Measurements from ENCODE around the gene CYP2S1.

Gene CYP2S1

DNA sequence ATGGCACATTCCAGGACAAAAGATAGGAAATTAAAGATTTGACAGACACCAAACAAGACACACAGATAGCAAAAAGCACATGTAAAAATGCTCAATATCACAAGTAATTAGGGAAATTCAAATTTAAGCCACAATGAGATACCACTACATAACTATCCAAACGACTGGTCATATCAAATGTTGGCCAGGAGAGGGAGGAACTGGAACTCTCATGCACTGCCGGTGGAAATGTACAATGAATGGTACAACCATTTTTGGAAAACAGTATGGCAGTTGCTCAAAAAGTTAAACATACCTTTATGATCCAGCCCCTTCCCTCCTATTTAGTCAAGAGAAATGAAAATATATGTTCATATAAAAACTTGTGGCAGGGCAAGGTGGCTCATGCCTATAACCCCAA, 36.8 kb upstream of the CYP2S1 start:
- H3K4me1 ChIP-seq (ENCODE audit: control insufficient read depth, low read depth, low read length): peaks cover 3% of the 10 kb centered on the region
- no peaks in the 10 kb centered on the region for H3K79me2 ChIP-seq (ENCODE audit: control insufficient read depth, insufficient read depth, low read length)
- H2AK5ac ChIP-seq (ENCODE audit: low read length): no peak overlapping the region
- H2BK120ac ChIP-seq (ENCODE audit: low read depth, low read length): no peak overlapping the region
- H2BK5ac ChIP-seq (ENCODE audit: low read length): no peak overlapping the region
- H4K8ac ChIP-seq (ENCODE audit: low read depth, low read length): no peak overlapping the region
- no peak overlapping the region for H3K4ac ChIP-seq (ENCODE audit: low read depth, low read length)
- no peak overlapping the region for H3K4me2 ChIP-seq (ENCODE audit: low read length)
- H3K79me1 ChIP-seq (ENCODE audit: low read length): no peaks in the 10 kb centered on the region
- no peak overlapping the region for H3K4me3 ChIP-seq (ENCODE audit: low read length)
- no peak overlapping the region for H3K23ac ChIP-seq (ENCODE audit: low read length)
- no peaks in the 10 kb centered on the region for H3K27me3 ChIP-seq (ENCODE audit: insufficient read depth, low read length, poor library complexity)
- WGBS (ENCODE audit: extremely low coverage, insufficient coverage, low lambda C conversion rate): no CpG with 5 or more reads among the region's 2 CpGs
- no peak overlapping the region for H4K5ac ChIP-seq (ENCODE audit: low read length)
- no peak overlapping the region for H3K56ac ChIP-seq (ENCODE audit: low read length)
- no peaks in the 10 kb centered on the region for H3K36me3 ChIP-seq (ENCODE audit: control insufficient read depth, insufficient read depth, low read length)
- H2BK15ac ChIP-seq (replicated peaks; ENCODE audit: low read depth): no peak overlapping the region
- H3K18ac ChIP-seq (ENCODE audit: low read length): no peak overlapping the region
- H3K9ac ChIP-seq (ENCODE audit: low read length): no peak overlapping the region
- H3K27ac ChIP-seq (ENCODE audit: low read depth, low read length): no peak overlapping the region
- no peak for DNase-seq

DNA sequence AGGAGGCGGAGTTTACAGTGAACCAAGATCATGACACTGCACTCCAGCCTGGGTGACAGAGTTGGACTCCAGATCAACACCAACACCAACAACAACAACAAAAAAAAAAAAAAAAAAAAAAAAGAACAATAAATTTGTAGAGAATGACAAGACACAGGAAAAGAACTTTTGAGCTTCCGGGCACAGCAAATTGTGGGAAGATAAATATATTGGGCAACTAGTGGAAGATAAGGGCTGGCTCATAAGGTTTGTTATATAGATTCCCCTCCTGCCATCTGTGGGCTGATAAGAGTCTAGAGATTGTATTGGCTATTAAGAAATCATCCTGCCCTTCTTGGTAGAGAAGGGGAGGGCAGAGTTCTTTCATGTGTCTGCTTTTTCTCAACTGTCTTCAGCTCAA, 33.1 kb upstream of the CYP2S1 start:
- H3K4me3 ChIP-seq (ENCODE audit: low read length): no peak overlapping the region
- H2BK15ac ChIP-seq (replicated peaks; ENCODE audit: low read depth): no peak overlapping the region
- no peak overlapping the region for H3K23ac ChIP-seq (ENCODE audit: low read length)
- no peak for DNase-seq
- no peak overlapping the region for H3K18ac ChIP-seq (ENCODE audit: low read length)
- no peak overlapping the region for H2BK120ac ChIP-seq (ENCODE audit: low read depth, low read length)
- H4K8ac ChIP-seq (ENCODE audit: low read depth, low read length): no peak overlapping the region
- H2AK5ac ChIP-seq (ENCODE audit: low read length): no peak overlapping the region
- H3K27me3 ChIP-seq (ENCODE audit: insufficient read depth, low read length, poor library complexity): no peaks in the 10 kb centered on the region
- H3K4ac ChIP-seq (ENCODE audit: low read depth, low read length): no peak overlapping the region
- peaks cover 3% of the 10 kb centered on the region for H3K4me1 ChIP-seq (ENCODE audit: control insufficient read depth, low read depth, low read length)
- H3K4me2 ChIP-seq (ENCODE audit: low read length): no peak overlapping the region
- no peak overlapping the region for H2BK5ac ChIP-seq (ENCODE audit: low read length)
- WGBS (ENCODE audit: extremely low coverage, insufficient coverage, low lambda C conversion rate): no CpG with 5 or more reads among the region's 2 CpGs
- no peak overlapping the region for H4K5ac ChIP-seq (ENCODE audit: low read length)
- H3K56ac ChIP-seq (ENCODE audit: low read length): no peak overlapping the region
- H3K36me3 ChIP-seq (ENCODE audit: control insufficient read depth, insufficient read depth, low read length): no peaks in the 10 kb centered on the region
- H3K79me2 ChIP-seq (ENCODE audit: control insufficient read depth, insufficient read depth, low read length): no peaks in the 10 kb centered on the region
- no peak overlapping the region for H3K27ac ChIP-seq (ENCODE audit: low read depth, low read length)
- H3K9ac ChIP-seq (ENCODE audit: low read length): no peak overlapping the region
- no peaks in the 10 kb centered on the region for H3K79me1 ChIP-seq (ENCODE audit: low read length)

DNA sequence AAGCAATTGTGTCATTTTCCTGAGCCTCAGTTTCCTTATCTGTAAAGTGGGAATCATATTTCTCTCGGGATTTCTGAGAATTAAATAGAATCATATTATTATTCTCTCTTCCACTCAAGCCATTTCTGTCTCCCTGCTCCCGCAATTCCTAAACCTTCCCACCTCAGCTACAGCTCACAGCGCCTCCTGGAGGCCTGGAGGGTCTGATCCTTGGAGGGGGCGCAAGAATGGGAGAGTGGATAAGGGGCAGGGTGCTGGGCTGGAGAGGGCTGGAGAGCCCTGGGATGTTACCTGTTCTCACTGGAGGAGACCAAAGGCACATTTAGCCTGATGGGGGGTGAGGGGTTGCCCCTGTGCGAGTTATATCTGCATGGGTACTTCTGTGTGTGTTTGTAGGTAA, 31.1 kb upstream of the CYP2S1 start:
- H2BK120ac ChIP-seq (ENCODE audit: low read depth, low read length): no peak overlapping the region
- H3K27ac ChIP-seq (ENCODE audit: low read depth, low read length): no peak overlapping the region
- H4K8ac ChIP-seq (ENCODE audit: low read depth, low read length): no peak overlapping the region
- no peak overlapping the region for H2BK15ac ChIP-seq (replicated peaks; ENCODE audit: low read depth)
- peak; percentile 64 for DNase-seq
- no peak overlapping the region for H3K9ac ChIP-seq (ENCODE audit: low read length)
- no peak overlapping the region for H3K56ac ChIP-seq (ENCODE audit: low read length)
- no peak overlapping the region for H3K18ac ChIP-seq (ENCODE audit: low read length)
- H3K4me3 ChIP-seq (ENCODE audit: low read length): no peak overlapping the region
- H3K23ac ChIP-seq (ENCODE audit: low read length): no peak overlapping the region
- H2AK5ac ChIP-seq (ENCODE audit: low read length): no peak overlapping the region
- H3K4me1 ChIP-seq (ENCODE audit: control insufficient read depth, low read depth, low read length): peaks cover 3% of the 10 kb centered on the region
- no peaks in the 10 kb centered on the region for H3K79me2 ChIP-seq (ENCODE audit: control insufficient read depth, insufficient read depth, low read length)
- no peak overlapping the region for H2BK5ac ChIP-seq (ENCODE audit: low read length)
- no peaks in the 10 kb centered on the region for H3K79me1 ChIP-seq (ENCODE audit: low read length)
- no peak overlapping the region for H3K4ac ChIP-seq (ENCODE audit: low read depth, low read length)
- no peaks in the 10 kb centered on the region for H3K36me3 ChIP-seq (ENCODE audit: control insufficient read depth, insufficient read depth, low read length)
- no CpG with 5 or more reads among the region's 5 CpGs for WGBS (ENCODE audit: extremely low coverage, insufficient coverage, low lambda C conversion rate)
- H4K5ac ChIP-seq (ENCODE audit: low read length): no peak overlapping the region
- no peak overlapping the region for H3K4me2 ChIP-seq (ENCODE audit: low read length)
- no peaks in the 10 kb centered on the region for H3K27me3 ChIP-seq (ENCODE audit: insufficient read depth, low read length, poor library complexity)

DNA sequence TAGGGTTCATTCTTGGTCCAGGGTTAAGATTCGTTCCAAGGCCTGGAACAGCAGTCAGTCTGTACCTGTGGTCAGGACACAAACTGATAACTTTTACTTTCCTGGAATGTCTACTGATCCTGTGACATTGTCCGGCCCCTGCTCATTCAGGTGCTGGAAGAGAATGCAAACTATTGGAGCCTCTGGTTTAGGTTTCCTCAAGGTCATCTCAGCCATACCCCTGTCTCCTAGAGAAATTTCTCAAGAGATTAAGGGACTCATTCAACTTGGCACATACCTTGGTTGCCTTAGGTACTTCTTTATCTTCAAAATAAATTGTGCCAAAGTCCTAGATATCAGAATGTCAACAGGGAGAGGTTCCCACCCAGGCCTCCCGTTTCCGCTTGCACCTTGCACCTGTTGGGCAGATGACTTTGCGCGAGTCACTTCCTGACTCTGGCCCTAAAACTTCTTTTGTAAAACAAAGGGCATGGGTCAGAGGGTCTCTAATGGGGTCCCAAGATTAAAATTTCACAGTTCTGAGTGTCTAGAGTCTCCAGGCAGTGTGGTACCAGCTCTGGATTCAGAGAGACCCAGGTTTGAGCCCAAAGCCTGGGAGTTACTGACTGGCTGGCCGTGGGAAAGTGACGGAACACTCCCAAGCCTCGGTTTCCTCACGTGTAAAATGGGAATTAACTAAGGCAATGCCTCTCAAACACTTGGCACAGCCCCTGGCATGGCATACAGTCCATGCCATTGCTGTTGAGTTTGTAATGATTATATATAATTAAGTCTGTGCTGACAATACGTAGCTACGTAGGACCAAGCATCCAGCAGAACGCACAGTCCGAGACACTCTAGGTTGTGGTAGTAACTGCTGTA, 25.8 kb upstream of the CYP2S1 start:
- Histone ChIP-seq H3K27me3 (ENCODE audit: insufficient read depth, low read length, poor library complexity) (no peaks in the 10 kb centered on the region), H3K23ac (ENCODE audit: low read length) (no peak overlapping the region), H3K27ac (ENCODE audit: low read depth, low read length) (no peak overlapping the region), H4K5ac (ENCODE audit: low read length) (no peak overlapping the region), H2BK5ac (ENCODE audit: low read length) (no peak overlapping the region), H3K4me3 (ENCODE audit: low read length) (no peak overlapping the region), H3K56ac (ENCODE audit: low read length) (no peak overlapping the region), H3K18ac (ENCODE audit: low read length) (no peak overlapping the region), H3K79me1 (ENCODE audit: low read length) (no peaks in the 10 kb centered on the region), H2BK120ac (ENCODE audit: low read depth, low read length) (no peak overlapping the region), H3K4ac (ENCODE audit: low read depth, low read length) (no peak overlapping the region), H3K79me2 (ENCODE audit: control insufficient read depth, insufficient read depth, low read length) (no peaks in the 10 kb centered on the region), H4K8ac (ENCODE audit: low read depth, low read length) (no peak overlapping the region), H2BK15ac (replicated peaks; ENCODE audit: low read depth) (no peak overlapping the region), H3K4me1 (ENCODE audit: control insufficient read depth, low read depth, low read length) (no peaks in the 10 kb centered on the region), H2AK5ac (ENCODE audit: low read length) (no peak overlapping the region), H3K4me2 (ENCODE audit: low read length) (no peak overlapping the region), H3K9ac (ENCODE audit: low read length) (no peak overlapping the region), H3K36me3 (ENCODE audit: control insufficient read depth, insufficient read depth, low read length) (no peaks in the 10 kb centered on the region)
- no CpG with 5 or more reads among the region's 14 CpGs for whole genome bisulfite sequencing (ENCODE audit: extremely low coverage, insufficient coverage, low lambda C conversion rate)
- DNase-seq: no peak

DNA sequence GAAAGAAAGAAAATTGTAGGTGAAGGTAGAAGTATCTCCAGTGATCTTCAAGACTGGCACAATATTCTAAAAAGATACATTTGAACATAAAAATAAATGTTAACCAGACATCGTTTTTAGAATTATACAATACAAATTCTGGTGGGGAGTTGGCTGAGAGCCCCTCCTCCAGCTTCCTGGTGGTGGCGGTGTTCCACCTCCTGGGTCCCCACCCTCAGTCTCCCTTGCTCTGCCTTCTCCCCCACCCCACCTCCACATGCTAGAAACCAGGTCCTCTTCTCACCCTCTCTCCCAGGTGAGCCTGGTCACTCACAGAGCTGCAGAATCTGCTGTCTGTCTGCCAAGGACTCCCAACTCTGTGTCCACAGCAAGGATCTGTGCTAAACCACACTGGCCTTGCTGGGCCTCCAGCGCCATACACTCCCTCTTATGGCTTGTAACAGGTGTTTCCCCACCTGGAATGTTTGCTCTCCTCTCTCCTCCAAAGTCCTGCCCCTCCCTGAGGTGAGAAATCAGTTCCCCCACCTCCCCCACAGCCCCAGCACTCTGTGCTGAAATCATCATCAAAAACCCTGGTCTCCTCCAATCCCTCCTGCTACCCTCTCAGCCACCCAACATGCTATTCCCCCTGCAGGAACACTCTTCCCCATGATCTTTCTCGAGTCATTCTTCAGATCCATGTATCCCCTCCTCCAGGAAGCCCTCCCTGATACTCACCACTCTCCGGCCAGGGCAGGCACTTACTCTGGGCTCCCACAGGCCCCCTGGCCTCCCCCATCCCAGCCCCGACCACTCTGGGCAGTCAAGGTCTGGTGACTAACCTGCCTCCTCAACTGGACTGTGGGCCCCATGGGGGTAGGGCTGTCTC, 20.5 kb upstream of the CYP2S1 start:
- Histone ChIP-seq H3K79me2 (ENCODE audit: control insufficient read depth, insufficient read depth, low read length) (no peaks in the 10 kb centered on the region), H2AK5ac (ENCODE audit: low read length) (peak overlapping the region; percentile 83), H3K36me3 (ENCODE audit: control insufficient read depth, insufficient read depth, low read length) (no peaks in the 10 kb centered on the region), H3K18ac (ENCODE audit: low read length) (no peak overlapping the region), H2BK5ac (ENCODE audit: low read length) (no peak overlapping the region), H3K4me1 (ENCODE audit: control insufficient read depth, low read depth, low read length) (peaks cover 2% of the 10 kb centered on the region), H3K56ac (ENCODE audit: low read length) (peak overlapping the region; percentile 65), H2BK15ac (replicated peaks; ENCODE audit: low read depth) (no peak overlapping the region), H3K4me2 (ENCODE audit: low read length) (no peak overlapping the region), H3K27me3 (ENCODE audit: insufficient read depth, low read length, poor library complexity) (no peaks in the 10 kb centered on the region), H3K9ac (ENCODE audit: low read length) (no peak overlapping the region), H4K5ac (ENCODE audit: low read length) (no peak overlapping the region), H3K4ac (ENCODE audit: low read depth, low read length) (no peak overlapping the region), H3K27ac (ENCODE audit: low read depth, low read length) (no peak overlapping the region), H4K8ac (ENCODE audit: low read depth, low read length) (no peak overlapping the region), H2BK120ac (ENCODE audit: low read depth, low read length) (no peak overlapping the region), H3K79me1 (ENCODE audit: low read length) (peaks cover 4% of the 10 kb centered on the region), H3K23ac (ENCODE audit: low read length) (no peak overlapping the region), H3K4me3 (ENCODE audit: low read length) (no peak overlapping the region)
- WGBS (ENCODE audit: extremely low coverage, insufficient coverage, low lambda C conversion rate): no CpG with 5 or more reads among the region's 6 CpGs
- DNase-seq: no peak

Measured in mesendoderm (in vitro differentiated cells).